RCC 7860 (cell line): Measurements from ENCODE around the gene STAT1.

ENCODE experiments used
- DNase-seq: peaks from one replicate; pipeline ENCODE4 v3.0.0-alpha.2; 2015; ENCODE audit warnings: low spot score
- FAIRE-seq: peaks from 2 replicates; lab custom pipeline; 2012; peaks lifted over from hg19 to GRCh38; lab: Jason Lieb, UNC

STAT1 gene

GRCh38 chr2:191013932-191014652, at the start of gene STAT1:
Gene STAT1, minus strand, starts transcription at chr2:191014171. Its CDS starts 4,168 bp downstream, at chr2:191010003.
- FAIRE-seq, result peak; percentile 60
- DNase-seq, result peak; percentile 82

GRCh38 chr2:191063584-191063983, 49.6 kb upstream of the STAT1 start:
- no peak for FAIRE-seq
- DNase-seq, result no peak

GRCh38 chr2:191061381-191061980, 47.5 kb upstream of the STAT1 start:
- FAIRE-seq, result no peak
- DNase-seq, result no peak

- DNase-seq (no peak), FAIRE-seq (no peak)
These were observed 45.3 kb upstream of the STAT1 start for GRCh38 chr2:191059308-191059707.

GRCh38 chr2:191056228-191056627, 42.3 kb upstream of the STAT1 start:
- FAIRE-seq, result no peak
- no peak for DNase-seq

GRCh38 chr2:191053256-191053655, 39.3 kb upstream of the STAT1 start:
- DNase-seq (no peak), FAIRE-seq (no peak)

- peak; percentile 90 for FAIRE-seq
- DNase-seq, result peak; percentile 66
These were observed 38.1 kb upstream of the STAT1 start for GRCh38 chr2:191051825-191052778.

- no peak for FAIRE-seq
These were observed 37.2 kb upstream of the STAT1 start for GRCh38 chr2:191051177-191051576.

GRCh38 chr2:191050640-191050987, 36.6 kb upstream of the STAT1 start:
- DNase-seq (no peak), FAIRE-seq (no peak)

More at GRCh38 chr2:191051177-191051576, 37.2 kb upstream of the STAT1 start:
- no peak for DNase-seq

- no peak for DNase-seq
- FAIRE-seq, result no peak
These were observed 36.0 kb upstream of the STAT1 start for GRCh38 chr2:191049728-191050639.

GRCh38 chr2:191048073-191048472, 34.1 kb upstream of the STAT1 start:
- FAIRE-seq (no peak), DNase-seq (no peak)

GRCh38 chr2:191045141-191045540, 31.2 kb upstream of the STAT1 start:
- no peak for DNase-seq
- no peak for FAIRE-seq

- FAIRE-seq (peak; percentile 35), DNase-seq (no peak)
These were observed 29.5 kb upstream of the STAT1 start for GRCh38 chr2:191043438-191043837.

- DNase-seq, result peak; percentile 76
- peak; percentile 94 for FAIRE-seq
These were observed 27.6 kb upstream of the STAT1 start for GRCh38 chr2:191041418-191042161.

GRCh38 chr2:191039616-191040015, 25.6 kb upstream of the STAT1 start:
- FAIRE-seq (no peak), DNase-seq (no peak)

- FAIRE-seq, result no peak
- no peak for DNase-seq
These were observed 24.8 kb upstream of the STAT1 start for GRCh38 chr2:191038741-191039140.

GRCh38 chr2:191038241-191038725, 24.3 kb upstream of the STAT1 start:
- peak; percentile 34 for FAIRE-seq
- peak; percentile 40 for DNase-seq

GRCh38 chr2:191037351-191037750, 23.4 kb upstream of the STAT1 start:
- no peak for FAIRE-seq
- no peak for DNase-seq

GRCh38 chr2:191036363-191036762, 22.4 kb upstream of the STAT1 start:
- FAIRE-seq (no peak), DNase-seq (no peak)
